Measurements from ENCODE around the gene CDYL.
"Not testable (repeated sequence)": the region's sequence is repeated elsewhere in the genome, so short reads cannot be mapped to it uniquely, and the experiment has no call there.

The CDYL gene

DNA sequence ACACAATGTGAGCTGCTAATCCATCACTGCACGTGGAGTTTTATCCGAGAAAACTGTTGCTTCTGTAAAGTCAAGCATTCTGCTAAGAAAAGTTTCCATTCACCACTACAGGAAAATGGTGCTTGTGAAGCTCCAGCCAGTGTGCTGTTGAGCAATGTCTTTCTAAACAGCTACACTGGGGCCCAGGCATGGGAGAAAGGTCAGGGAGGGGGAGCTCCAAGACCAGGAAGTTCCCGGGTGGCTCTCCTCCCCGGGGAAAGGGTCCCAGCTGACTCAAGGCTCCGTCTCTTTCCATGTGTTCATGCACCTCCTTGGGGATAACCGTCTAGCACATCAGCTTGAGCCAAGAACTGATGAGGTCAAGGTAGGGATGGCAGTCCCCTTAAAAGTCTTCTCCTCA lies 207.1 kb downstream of the CDYL start:
- H3K36me3 Mint-ChIP-seq (ENCODE audit: low read depth), result peaks cover 3% of the 10 kb centered on the region
- H3K27me3 Mint-ChIP-seq (ENCODE audit: low read depth), result no peaks in the 10 kb centered on the region

DNA sequence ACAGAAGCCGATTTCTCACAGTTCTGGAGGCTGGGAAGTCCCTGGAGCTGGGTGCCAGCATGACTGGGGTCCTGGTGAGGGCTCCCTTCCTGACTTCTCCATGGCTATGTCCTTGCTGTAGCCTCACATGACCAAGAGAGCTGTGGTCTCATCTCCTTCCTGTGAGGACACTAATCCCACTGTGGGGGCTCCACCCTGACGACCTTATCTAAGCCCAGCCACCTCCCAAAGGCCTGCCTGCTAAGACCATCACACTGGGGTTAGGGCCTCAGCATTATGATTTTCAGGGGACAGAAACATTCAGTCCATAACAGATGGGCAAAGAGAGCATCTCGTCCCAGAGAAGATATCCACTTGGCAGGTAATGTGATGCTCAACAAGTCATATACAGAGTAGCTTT lies 210.8 kb downstream of the CDYL start:
- Mint-ChIP-seq H3K9me3 (no peaks in the 10 kb centered on the region), H3K4me3 (no peak overlapping the region), H3K27me3 (ENCODE audit: low read depth) (no peaks in the 10 kb centered on the region), H3K36me3 (ENCODE audit: low read depth) (no peaks in the 10 kb centered on the region), H3K27ac (no peak overlapping the region), H3K4me1 (ENCODE audit: low read depth) (no peaks in the 10 kb centered on the region)
- no peak for DNase-seq (ENCODE audit: low spot score)

More for the DNA sequence above, 207.1 kb downstream of the CDYL start:
- no peaks in the 10 kb centered on the region for H3K4me1 Mint-ChIP-seq (ENCODE audit: low read depth)
- peaks cover 10% of the 10 kb centered on the region for H3K9me3 Mint-ChIP-seq
- H3K27ac Mint-ChIP-seq, result no peak overlapping the region
- no peak overlapping the region for H3K4me3 Mint-ChIP-seq
- DNase-seq (ENCODE audit: low spot score), result no peak

DNA sequence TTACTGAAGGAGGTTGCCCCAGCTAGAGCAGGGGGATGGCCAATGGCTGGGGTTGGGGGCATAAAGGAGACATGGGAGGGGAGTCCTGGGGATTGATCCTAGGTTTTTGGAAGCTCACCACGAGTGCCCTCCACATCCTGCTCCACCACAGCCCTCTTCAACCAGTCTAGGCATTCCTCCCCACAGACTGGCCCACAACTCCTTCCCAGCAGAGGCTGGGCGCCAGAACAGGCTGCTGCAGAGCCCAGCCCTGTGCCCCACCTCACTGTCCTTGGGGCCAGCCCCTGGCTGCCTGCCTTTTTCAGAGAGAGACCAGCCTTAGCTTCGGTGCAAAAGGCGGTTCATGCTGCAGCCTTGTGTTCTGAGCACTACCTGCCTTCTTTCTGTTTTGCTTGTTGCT lies 211.2 kb downstream of the CDYL start:
- H3K36me3 Mint-ChIP-seq (ENCODE audit: low read depth), result no peaks in the 10 kb centered on the region
- no peaks in the 10 kb centered on the region for H3K4me1 Mint-ChIP-seq (ENCODE audit: low read depth)
- no peak overlapping the region for H3K4me3 Mint-ChIP-seq
- no peaks in the 10 kb centered on the region for H3K27me3 Mint-ChIP-seq (ENCODE audit: low read depth)
- H3K27ac Mint-ChIP-seq, result no peak overlapping the region
- no peak for DNase-seq (ENCODE audit: low spot score)
- H3K9me3 Mint-ChIP-seq, result no peaks in the 10 kb centered on the region

DNA sequence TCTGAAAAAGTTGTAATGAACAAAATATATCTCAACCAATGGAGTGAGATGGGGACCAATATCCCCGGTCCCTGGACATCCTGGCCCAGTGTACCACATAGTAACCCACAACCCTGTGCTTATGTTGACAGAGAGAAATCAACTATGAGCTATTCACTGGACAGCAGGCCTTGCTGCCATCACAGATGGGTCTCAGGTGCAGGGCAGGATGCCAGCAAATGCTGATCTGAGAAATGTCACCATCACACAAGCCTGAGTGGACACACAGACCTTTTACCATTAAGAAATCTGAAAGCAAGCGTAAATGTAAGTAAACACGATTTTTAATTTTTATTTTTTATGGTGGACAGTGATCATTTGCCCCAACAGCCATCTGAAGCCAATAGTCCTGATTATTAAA lies 218.5 kb downstream of the CDYL start:
- Mint-ChIP-seq H3K27ac (no peak overlapping the region), H3K4me3 (no peak overlapping the region), H3K27me3 (ENCODE audit: low read depth) (no peaks in the 10 kb centered on the region), H3K4me1 (ENCODE audit: low read depth) (no peaks in the 10 kb centered on the region), H3K36me3 (ENCODE audit: low read depth) (peaks cover 5% of the 10 kb centered on the region), H3K9me3 (no peaks in the 10 kb centered on the region)
- DNase-seq (ENCODE audit: low spot score), result no peak

DNA sequence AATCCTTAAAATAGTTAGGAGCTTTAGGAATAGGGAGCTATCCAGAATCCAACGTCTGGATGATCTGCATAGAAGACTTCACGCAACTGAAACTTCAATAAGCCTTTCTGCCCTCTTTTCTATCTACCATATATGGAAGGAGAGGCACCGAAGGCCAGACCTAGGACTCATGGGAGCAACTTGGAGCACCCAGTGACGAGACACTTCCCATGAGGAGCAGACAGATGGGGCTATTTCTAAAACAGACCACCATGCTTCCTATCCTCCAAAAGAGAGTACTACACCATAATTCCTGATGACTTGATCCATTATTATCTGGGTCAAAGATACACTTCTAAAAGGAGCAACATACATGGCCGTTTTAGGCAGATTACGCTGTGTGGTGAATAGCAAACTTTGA lies 221.7 kb downstream of the CDYL start:
- no peaks in the 10 kb centered on the region for H3K27me3 Mint-ChIP-seq (ENCODE audit: low read depth)

DNA sequence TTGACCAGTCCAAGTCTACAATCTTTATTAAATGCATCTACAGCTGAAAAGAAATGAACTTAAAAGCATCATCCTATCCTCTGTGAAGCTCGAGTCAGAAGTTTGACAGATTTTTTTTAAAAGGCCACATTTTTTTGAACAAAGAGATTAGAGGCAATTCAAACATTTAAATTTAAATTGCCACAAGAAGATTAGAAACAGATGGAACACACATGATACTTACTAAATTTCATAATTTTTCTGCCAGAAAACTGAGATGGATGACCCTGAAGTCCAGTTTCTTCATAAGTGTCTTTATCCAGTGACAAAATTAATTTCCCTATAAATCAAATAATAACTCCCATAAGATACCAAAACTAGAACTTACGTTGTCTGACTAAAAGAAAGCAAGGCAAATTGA lies 223.4 kb downstream of the CDYL start:
- Mint-ChIP-seq H3K4me3 (no peak overlapping the region), H3K36me3 (ENCODE audit: low read depth) (peaks cover 3% of the 10 kb centered on the region), H3K4me1 (ENCODE audit: low read depth) (peaks cover 7% of the 10 kb centered on the region), H3K9me3 (no peaks in the 10 kb centered on the region), H3K27me3 (ENCODE audit: low read depth) (no peaks in the 10 kb centered on the region), H3K27ac (no peak overlapping the region)
- no peak for DNase-seq (ENCODE audit: low spot score)

More for the DNA sequence above, 221.7 kb downstream of the CDYL start:
- H3K4me3 Mint-ChIP-seq, result no peak overlapping the region
- H3K36me3 Mint-ChIP-seq (ENCODE audit: low read depth), result peaks cover 5% of the 10 kb centered on the region
- DNase-seq (ENCODE audit: low spot score), result no peak
- no peaks in the 10 kb centered on the region for H3K4me1 Mint-ChIP-seq (ENCODE audit: low read depth)
- no peaks in the 10 kb centered on the region for H3K9me3 Mint-ChIP-seq
- H3K27ac Mint-ChIP-seq, result no peak overlapping the region

DNA sequence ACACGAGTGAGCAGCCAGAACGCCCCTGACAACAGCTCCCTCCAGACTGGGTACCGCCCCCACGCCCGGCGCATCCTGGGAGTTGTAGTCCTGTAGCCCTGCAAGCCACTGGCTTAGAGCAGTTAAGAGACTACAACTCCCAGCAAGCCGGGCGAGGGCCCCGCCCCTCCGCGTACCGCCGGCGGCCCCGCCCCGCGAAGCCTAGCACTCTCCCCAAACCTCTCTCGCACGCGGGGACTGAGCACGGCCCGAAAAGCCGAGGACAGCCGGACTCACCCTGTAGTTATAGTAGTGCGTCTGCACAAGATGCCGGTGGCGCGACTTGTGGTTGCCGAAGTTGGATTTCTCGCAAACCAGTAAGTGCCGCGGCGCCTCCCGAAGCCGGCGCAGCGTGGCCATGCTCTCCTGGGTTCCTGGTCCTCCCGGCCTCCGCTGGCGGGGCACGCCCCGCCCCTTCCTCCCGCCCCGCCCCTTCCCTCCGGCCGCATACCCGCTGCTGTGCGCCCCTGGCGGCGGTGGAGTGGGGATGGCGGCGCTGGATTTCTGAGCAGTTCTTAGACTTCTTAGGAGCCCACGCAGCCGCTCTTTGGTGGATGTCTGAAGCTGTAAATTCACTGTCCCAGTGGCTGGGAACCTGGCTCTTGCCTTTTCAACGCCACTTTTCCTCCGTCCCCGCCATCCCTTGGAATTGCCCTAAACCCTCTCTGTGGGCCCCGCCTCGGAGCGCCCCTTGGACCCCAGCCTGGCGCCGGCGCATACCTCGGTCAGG lies 227.6 kb downstream of the CDYL start, which contains the start of gene RPP40:
RPP40 (minus strand) TSS at position 434 of the 769 bp plus-strand sequence; CDS start at position 399, 35 bp downstream.
- peak; percentile 97 for DNase-seq (ENCODE audit: low spot score)
- Mint-ChIP-seq H3K27ac (peak within 1 kb of the TSS; percentile 89), H3K27me3 (ENCODE audit: low read depth) (no peaks in the 10 kb centered on the region), H3K4me3 (peak within 1 kb of the TSS; percentile 89), H3K36me3 (ENCODE audit: low read depth) (no peaks in the 10 kb centered on the region), H3K9me3 (no peaks in the 10 kb centered on the region), H3K4me1 (ENCODE audit: low read depth) (peaks cover 9% of the 10 kb centered on the region)

DNA sequence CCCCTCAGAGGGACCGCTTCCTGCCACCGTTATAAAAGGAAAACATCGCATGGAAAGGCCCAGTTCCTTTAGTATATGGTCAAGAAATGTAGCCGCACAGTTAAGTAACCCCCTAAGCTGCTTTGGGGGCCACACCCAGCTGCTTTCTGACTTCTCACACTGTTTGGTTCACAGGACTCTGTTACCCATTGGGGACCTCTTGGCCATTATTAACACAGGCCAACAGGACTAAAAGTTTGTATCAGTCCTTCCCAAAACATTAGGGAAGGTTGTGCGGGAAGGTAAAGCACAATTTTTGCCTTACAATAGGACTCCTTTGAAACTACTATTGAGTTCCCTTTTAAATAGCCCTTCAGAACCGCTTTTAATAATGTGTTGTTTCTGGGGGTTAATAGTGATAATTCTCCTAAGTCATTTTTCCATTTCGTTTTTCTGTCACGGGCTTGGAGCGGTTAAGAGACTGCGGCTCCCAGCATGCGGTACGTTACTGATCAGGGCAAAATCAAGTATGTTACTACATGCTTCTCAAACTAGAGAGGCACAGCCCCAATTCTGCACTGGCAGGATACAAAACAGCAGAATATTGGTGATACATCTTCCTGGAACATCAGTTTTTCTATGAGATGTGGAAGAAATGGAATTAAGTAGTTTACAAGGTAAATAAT lies 228.3 kb downstream of the CDYL start:
- no peaks in the 10 kb centered on the region for H3K27me3 Mint-ChIP-seq (ENCODE audit: low read depth)
- H3K36me3 Mint-ChIP-seq (ENCODE audit: low read depth), result no peaks in the 10 kb centered on the region
- H3K27ac Mint-ChIP-seq, result peak overlapping the region; percentile 89
- H3K4me3 Mint-ChIP-seq, result peak overlapping the region; percentile 89
- no peaks in the 10 kb centered on the region for H3K9me3 Mint-ChIP-seq
- no peak for DNase-seq (ENCODE audit: low spot score)
- peaks cover 9% of the 10 kb centered on the region for H3K4me1 Mint-ChIP-seq (ENCODE audit: low read depth)

DNA sequence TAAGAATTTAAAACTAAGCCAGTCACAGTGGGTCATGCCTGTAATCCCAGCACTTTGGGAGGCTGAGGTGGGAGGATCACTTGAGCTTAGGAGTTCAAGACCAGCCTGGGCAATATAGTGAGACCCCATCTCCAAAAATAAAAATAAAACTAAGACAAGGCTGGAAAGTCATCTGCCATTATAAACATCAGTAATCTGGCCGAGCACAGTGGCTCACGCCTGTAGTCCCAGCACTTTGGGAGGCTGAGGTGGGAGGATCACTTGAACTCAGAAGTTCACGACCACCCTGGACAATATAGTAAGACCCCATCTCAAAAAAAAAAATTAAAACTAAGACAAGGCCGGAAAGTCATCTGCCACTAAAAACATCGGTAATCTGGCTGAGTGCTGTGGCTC lies 228.8 kb downstream of the CDYL start:
- peak overlapping the region; percentile 10 for H3K27ac Mint-ChIP-seq
- not testable (repeated sequence) for DNase-seq (ENCODE audit: low spot score); H3K27me3 Mint-ChIP-seq (ENCODE audit: low read depth); H3K36me3 Mint-ChIP-seq (ENCODE audit: low read depth); H3K9me3 Mint-ChIP-seq; H3K4me3 Mint-ChIP-seq; H3K4me1 Mint-ChIP-seq (ENCODE audit: low read depth)
